Ovary (tissue), 3 donors: ENCODE results near the gene MMEL1.

Experiments
- EP300 ChIP-seq: sonication (generic); formaldehyde crosslinking; IDR thresholded peaks from one replicate; pipeline ENCODE4 v1.6.1; 2017; ENCODE audit warnings: antibody characterized with exemption
- POLR2A ChIP-seq: fragments of 450-650 bp; IDR thresholded peaks from one replicate; pipeline ENCODE4 v1.6.1; 2017; ENCODE audit warnings: antibody characterized with exemption, mild to moderate bottlenecking, moderate library complexity
- TF ChIP-seq, protein P1 (sequence below), 3 donors: fragments of 450-650 bp in 2 of 3; fragments of 200-600 bp in 1 of 3; IDR thresholded peaks; one replicate each; pipeline versions ENCODE4 v1.5.1 to v1.8.0; 2016 to 2022; ENCODE audit warnings: antibody characterized with exemption in 3 of 3, mild to moderate bottlenecking in 1 of 3
- donor health status: DM: no; HTN: no; CAD: no.

DNA sequence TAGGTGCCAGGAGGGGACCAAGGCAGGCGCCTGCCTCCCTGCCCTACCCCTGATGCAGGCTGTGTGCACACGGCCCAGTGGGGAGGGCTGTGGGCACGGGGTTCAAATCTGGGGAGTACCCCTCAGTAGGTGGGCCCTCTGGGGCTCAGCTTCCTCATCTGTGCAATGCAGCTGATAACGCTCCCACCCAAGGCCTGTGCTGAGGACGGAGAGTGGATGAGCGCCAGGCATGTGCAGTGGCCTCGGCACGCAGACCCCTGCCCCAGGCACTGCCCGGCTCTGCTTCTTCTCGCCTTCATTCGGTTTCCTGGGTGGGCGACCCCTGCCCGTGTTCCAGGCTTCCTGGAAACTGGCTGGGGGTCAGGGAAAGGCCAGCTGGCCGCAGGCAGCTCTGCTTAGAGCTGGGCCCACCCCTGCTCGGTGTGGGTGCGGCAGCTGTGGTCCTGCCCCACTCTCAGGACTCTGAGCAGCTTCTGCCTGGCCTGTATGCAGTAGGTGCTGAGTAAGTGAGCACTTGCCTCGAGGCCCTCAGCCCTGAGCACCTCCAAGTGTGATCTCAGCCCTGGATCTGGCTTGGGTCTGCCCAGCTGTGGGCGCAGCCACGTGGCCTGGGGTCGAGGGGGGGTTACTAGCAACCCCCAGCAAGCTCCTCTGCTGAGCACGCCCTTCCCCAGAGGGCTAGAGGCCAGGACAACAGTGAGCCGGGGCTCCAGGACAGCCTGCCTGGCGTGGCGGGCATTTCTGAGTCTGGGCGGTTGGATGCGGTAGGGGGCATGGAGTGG lies 88.5 kb downstream of the MMEL1 start:
- TF ChIP-seq, protein P1, sequence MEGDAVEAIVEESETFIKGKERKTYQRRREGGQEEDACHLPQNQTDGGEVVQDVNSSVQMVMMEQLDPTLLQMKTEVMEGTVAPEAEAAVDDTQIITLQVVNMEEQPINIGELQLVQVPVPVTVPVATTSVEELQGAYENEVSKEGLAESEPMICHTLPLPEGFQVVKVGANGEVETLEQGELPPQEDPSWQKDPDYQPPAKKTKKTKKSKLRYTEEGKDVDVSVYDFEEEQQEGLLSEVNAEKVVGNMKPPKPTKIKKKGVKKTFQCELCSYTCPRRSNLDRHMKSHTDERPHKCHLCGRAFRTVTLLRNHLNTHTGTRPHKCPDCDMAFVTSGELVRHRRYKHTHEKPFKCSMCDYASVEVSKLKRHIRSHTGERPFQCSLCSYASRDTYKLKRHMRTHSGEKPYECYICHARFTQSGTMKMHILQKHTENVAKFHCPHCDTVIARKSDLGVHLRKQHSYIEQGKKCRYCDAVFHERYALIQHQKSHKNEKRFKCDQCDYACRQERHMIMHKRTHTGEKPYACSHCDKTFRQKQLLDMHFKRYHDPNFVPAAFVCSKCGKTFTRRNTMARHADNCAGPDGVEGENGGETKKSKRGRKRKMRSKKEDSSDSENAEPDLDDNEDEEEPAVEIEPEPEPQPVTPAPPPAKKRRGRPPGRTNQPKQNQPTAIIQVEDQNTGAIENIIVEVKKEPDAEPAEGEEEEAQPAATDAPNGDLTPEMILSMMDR (IDR thresholded peaks at IDR 0.05), result no peak
- TF ChIP-seq POLR2A, result no peak
- no peak for TF ChIP-seq EP300
